Brain microvascular endothelial cell (primary cell): ENCODE results near the gene ZIC1.

Experiments used
- DNase-seq: peaks from one replicate; pipeline ENCODE4 v3.0.0-alpha.2; 2020
- H3K27ac ChIP-seq: fragments of 250-450 bp; sonication (Bioruptor Pico); 2 replicates; pipeline ENCODE4 v1.5.1; 2020; ENCODE audit warnings: mild to moderate bottlenecking, moderate library complexity
- H3K27me3 ChIP-seq: fragments of 250-450 bp; sonication (Bioruptor Pico); replicated peaks from 2 replicates; pipeline ENCODE4 v1.5.1; 2020; ENCODE audit warnings: mild to moderate bottlenecking
- H3K36me3 ChIP-seq: fragments of 250-450 bp; sonication (Bioruptor Pico); replicated peaks from 2 replicates; pipeline ENCODE4 v1.5.1; 2020; ENCODE audit warnings: mild to moderate bottlenecking
- H3K4me3 ChIP-seq: 2 replicates; pipeline ENCODE4 v1.5.1; 2011; ENCODE audit warnings: low read depth, mild to moderate bottlenecking, control low read depth, low read length, moderate library complexity
- CTCF ChIP-seq: IDR thresholded peaks from 2 replicates; pipeline ENCODE4 v1.5.1; 2011; ENCODE audit warnings: low read depth, mild to moderate bottlenecking, moderate library complexity, low read length, control low read depth, inconsistent platforms; ENCODE audit errors: missing control alignments
- in situ Hi-C: cut with HindIII; loops from 2 replicates; pipeline ENCODE4 v1.10.0; 2017; ENCODE audit warnings: low sequenced_read_pairs, low pct_ligation_motif_present

Gene ZIC1

GRCh38 chr3:147383617-147384016 lies 25.5 kb upstream of the ZIC1 start:
- Histone ChIP-seq H3K27ac (no peak overlapping the region), H3K36me3 (no peaks in the 10 kb centered on the region), H3K4me3 (no peak overlapping the region), H3K27me3 (no peaks in the 10 kb centered on the region)
- in situ Hi-C loops, result loop anchor here (25.0 kb wide), 1 partner anchor 229 kb away; no protein-coding TSS in a partner anchor
- no peak for DNase-seq
- peak; percentile 54 for TF ChIP-seq CTCF

- Histone ChIP-seq H3K36me3 (no peaks in the 10 kb centered on the region), H3K4me3 (no peak overlapping the region), H3K27me3 (no peaks in the 10 kb centered on the region), H3K27ac (no peak overlapping the region)
- in situ Hi-C loops, result loop anchor here (25.0 kb wide), 1 partner anchor 228 kb away; no protein-coding TSS in a partner anchor
- TF ChIP-seq CTCF, result peak; percentile 26
- no peak for DNase-seq
Observed at GRCh38 chr3:147384210-147385058, 24.7 kb upstream of the ZIC1 start.

- no peak for TF ChIP-seq CTCF
- Histone ChIP-seq H3K4me3 (no peak overlapping the region), H3K27ac (no peak overlapping the region), H3K36me3 (no peaks in the 10 kb centered on the region), H3K27me3 (no peaks in the 10 kb centered on the region)
- no peak for DNase-seq
- in situ Hi-C loops, result loop anchor here (25.0 kb wide), 1 partner anchor 227 kb away; no protein-coding TSS in a partner anchor
Observed at GRCh38 chr3:147385059-147386012, 23.8 kb upstream of the ZIC1 start.

- no peaks in the 10 kb centered on the region for H3K36me3 ChIP-seq
- H3K4me3 ChIP-seq, result no peak overlapping the region
- no peak for DNase-seq
- in situ Hi-C loops, result loop anchor here (25.0 kb wide), 1 partner anchor 225 kb away; no protein-coding TSS in a partner anchor
- TF ChIP-seq CTCF, result no peak
- no peak overlapping the region for H3K27ac ChIP-seq
- no peaks in the 10 kb centered on the region for H3K27me3 ChIP-seq
Observed at GRCh38 chr3:147387291-147387884, 21.8 kb upstream of the ZIC1 start.

GRCh38 chr3:147387885-147388699 lies 21.1 kb upstream of the ZIC1 start:
- in situ Hi-C loops, result loop anchor here (25.0 kb wide), 1 partner anchor 224 kb away; no protein-coding TSS in a partner anchor
- DNase-seq, result no peak
- no peaks in the 10 kb centered on the region for H3K27me3 ChIP-seq
- H3K27ac ChIP-seq, result no peak overlapping the region
- no peaks in the 10 kb centered on the region for H3K36me3 ChIP-seq
- peak overlapping the region; percentile 12 for H3K4me3 ChIP-seq
- TF ChIP-seq CTCF, result no peak
